ENCODE data around the gene RFX2. TPM values are rescaled to one million over a fixed set of nuclear protein-coding genes. Genes with fewer than 3 reads are reported as not detected.
A peak's percentile ranks its signal among the peaks of the same experiment; 100 is the strongest.

Gene RFX2
- total RNA-seq, 6 experiments from 2014 or later, result 6.3 to 9.5 (median 6.9) TPM

GRCh38 chr19:5956728-5957127, 153.6 kb downstream of the RFX2 start:
- DNase-seq, result no peak
- TF ChIP-seq CTCF (IDR thresholded peaks at IDR 0.05), result no peak
- Mint-ChIP-seq H3K27me3 (ENCODE audit: insufficient read depth) (peaks cover 1% of the 10 kb centered on the region), H3K27ac (no peak overlapping the region), H3K4me1 (ENCODE audit: low read depth) (peaks cover 64% of the 10 kb centered on the region), H3K36me3 (ENCODE audit: low read depth) (peaks cover 5% of the 10 kb centered on the region; the same call in 1 of the 2 replicates), H3K9me3 (no peaks in the 10 kb centered on the region), H3K4me3 (no peak overlapping the region)

- no peak for TF ChIP-seq CTCF (IDR thresholded peaks at IDR 0.05)
- peaks cover 1% of the 10 kb centered on the region for H3K27me3 Mint-ChIP-seq (ENCODE audit: insufficient read depth)
- H3K4me3 Mint-ChIP-seq, result no peak overlapping the region
- peaks cover 5% of the 10 kb centered on the region; the same call in 1 of the 2 replicates for H3K36me3 Mint-ChIP-seq (ENCODE audit: low read depth)
- H3K9me3 Mint-ChIP-seq, result no peaks in the 10 kb centered on the region
- DNase-seq, result no peak
- H3K27ac Mint-ChIP-seq, result no peak overlapping the region
- H3K4me1 Mint-ChIP-seq (ENCODE audit: low read depth), result peaks cover 63% of the 10 kb centered on the region
Measured at GRCh38 chr19:5956323-5956722, 154.0 kb downstream of the RFX2 start.

GRCh38 chr19:5955636-5955935, 154.7 kb downstream of the RFX2 start:
- Mint-ChIP-seq H3K4me1 (ENCODE audit: low read depth) (peaks cover 63% of the 10 kb centered on the region), H3K36me3 (ENCODE audit: low read depth) (peaks cover 5% of the 10 kb centered on the region; the same call in 1 of the 2 replicates), H3K4me3 (no peak overlapping the region), H3K27me3 (ENCODE audit: insufficient read depth) (peaks cover 1% of the 10 kb centered on the region), H3K27ac (peak overlapping the region; percentile 23; the same call in 1 of the 2 replicates), H3K9me3 (no peaks in the 10 kb centered on the region)
- no peak for TF ChIP-seq CTCF (IDR thresholded peaks at IDR 0.05)
- DNase-seq, result no peak

GRCh38 chr19:5954293-5954692, 156.0 kb downstream of the RFX2 start:
- DNase-seq, result no peak
- Mint-ChIP-seq H3K9me3 (no peaks in the 10 kb centered on the region), H3K4me3 (peak overlapping the region; percentile 29; the same call in 1 of the 2 replicates), H3K27ac (peak overlapping the region; percentile 80), H3K27me3 (ENCODE audit: insufficient read depth) (peaks cover 1% of the 10 kb centered on the region), H3K36me3 (ENCODE audit: low read depth) (peaks cover 10% of the 10 kb centered on the region), H3K4me1 (ENCODE audit: low read depth) (peaks cover 55% of the 10 kb centered on the region)
- TF ChIP-seq CTCF (IDR thresholded peaks at IDR 0.05), result no peak

GRCh38 chr19:5953680-5954213, 156.6 kb downstream of the RFX2 start:
- TF ChIP-seq CTCF (IDR thresholded peaks at IDR 0.05), result no peak
- H3K27me3 Mint-ChIP-seq (ENCODE audit: insufficient read depth), result peaks cover 1% of the 10 kb centered on the region
- peaks cover 10% of the 10 kb centered on the region for H3K36me3 Mint-ChIP-seq (ENCODE audit: low read depth)
- peaks cover 55% of the 10 kb centered on the region for H3K4me1 Mint-ChIP-seq (ENCODE audit: low read depth)
- peak overlapping the region; percentile 29; the same call in 1 of the 2 replicates for H3K4me3 Mint-ChIP-seq
- no peak for DNase-seq
- no peaks in the 10 kb centered on the region for H3K9me3 Mint-ChIP-seq
- H3K27ac Mint-ChIP-seq, result peak overlapping the region; percentile 80

Data from HFFc6 (cell line).